Measurements from ENCODE around the gene WDR89. TPM values are rescaled to one million over a fixed set of nuclear protein-coding genes. Genes with fewer than 3 reads are reported as not detected.

WDR89 gene
- total RNA-seq, 4 donors from 2014 or later, result 5.9 to 9.4 (median 7.5) TPM

DNA sequence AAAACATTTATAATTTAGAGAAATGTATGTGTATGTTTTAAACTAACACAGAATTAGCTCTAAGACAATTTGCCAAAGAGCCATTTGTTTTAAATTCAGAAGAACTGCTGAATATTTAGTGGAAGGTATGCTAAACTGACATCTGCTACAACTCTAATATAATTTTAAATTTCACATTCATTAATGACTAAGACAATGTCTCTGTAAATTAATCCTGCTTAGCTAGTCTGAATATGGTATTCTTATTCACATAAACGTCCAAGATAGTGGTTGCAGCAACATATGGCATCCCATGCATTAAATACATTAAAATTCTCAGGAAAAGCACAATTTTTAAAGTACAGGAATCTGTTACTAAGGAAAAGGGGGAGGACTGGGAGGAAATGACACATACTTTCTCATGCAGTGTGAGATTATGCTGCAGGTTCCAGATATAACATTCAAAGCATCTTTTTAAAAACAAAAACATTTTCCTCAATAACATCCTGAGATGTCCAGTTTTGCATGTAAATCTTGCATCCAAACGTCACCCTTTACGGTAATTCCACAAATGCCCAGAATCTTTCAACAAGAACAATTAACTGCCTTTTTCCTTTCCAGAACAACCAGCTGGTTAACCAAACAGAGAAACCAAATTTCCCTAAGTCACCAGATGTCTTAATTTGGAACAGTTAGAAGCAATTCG is 26.9 kb downstream of the WDR89 start:
- Histone ChIP-seq H3K4me1 (peaks cover 0 to 11% (median 0%) of the 10 kb centered on the region in 4 donors), H3K27ac (no peak overlapping the region), H3K4me3 (no peak overlapping the region), H3K27me3 (no peaks in the 10 kb centered on the region), H3K36me3 (peaks cover 0 to 21% (median 0%) of the 10 kb centered on the region in 3 donors), H3K9me3 (no peaks in the 10 kb centered on the region)
- no peak for DNase-seq (ENCODE audit: low spot score in 2 of 2)
- 42 to 44% methylated on average over 4 of the region's 4 CpGs for WGBS, 2 donors
- TF ChIP-seq EP300 (IDR thresholded peaks at IDR 0.05) (no peak), POLR2A (IDR thresholded peaks at IDR 0.05) (no peak)
- TF ChIP-seq, protein P1, sequence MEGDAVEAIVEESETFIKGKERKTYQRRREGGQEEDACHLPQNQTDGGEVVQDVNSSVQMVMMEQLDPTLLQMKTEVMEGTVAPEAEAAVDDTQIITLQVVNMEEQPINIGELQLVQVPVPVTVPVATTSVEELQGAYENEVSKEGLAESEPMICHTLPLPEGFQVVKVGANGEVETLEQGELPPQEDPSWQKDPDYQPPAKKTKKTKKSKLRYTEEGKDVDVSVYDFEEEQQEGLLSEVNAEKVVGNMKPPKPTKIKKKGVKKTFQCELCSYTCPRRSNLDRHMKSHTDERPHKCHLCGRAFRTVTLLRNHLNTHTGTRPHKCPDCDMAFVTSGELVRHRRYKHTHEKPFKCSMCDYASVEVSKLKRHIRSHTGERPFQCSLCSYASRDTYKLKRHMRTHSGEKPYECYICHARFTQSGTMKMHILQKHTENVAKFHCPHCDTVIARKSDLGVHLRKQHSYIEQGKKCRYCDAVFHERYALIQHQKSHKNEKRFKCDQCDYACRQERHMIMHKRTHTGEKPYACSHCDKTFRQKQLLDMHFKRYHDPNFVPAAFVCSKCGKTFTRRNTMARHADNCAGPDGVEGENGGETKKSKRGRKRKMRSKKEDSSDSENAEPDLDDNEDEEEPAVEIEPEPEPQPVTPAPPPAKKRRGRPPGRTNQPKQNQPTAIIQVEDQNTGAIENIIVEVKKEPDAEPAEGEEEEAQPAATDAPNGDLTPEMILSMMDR (IDR thresholded peaks at IDR 0.05), result no peak

DNA sequence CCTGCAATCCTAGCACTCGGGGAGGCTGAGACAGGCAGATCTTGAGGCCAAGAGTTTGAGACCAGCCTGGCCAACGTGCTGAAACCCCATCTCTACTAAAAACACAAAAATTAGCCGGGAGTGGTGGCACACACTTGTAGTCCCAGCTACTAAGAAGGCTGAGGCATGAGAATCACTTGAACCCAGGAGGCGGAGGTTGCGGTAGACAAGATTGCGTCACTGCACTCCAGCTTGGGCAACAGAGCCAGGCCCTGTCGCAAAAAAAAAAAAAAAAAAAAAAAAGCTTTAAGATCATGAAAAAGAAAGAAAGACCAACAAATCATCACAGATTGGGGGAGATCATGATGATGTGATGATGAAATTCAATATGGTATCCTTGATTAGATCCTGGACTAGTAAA is 30.6 kb downstream of the WDR89 start:
- DNase-seq (ENCODE audit: low spot score in 2 of 2), result no peak
- Histone ChIP-seq H3K27me3 (no peaks in the 10 kb centered on the region), H3K4me1 (peaks cover 0 to 11% (median 0%) of the 10 kb centered on the region in 4 donors), H3K36me3 (peaks cover 0 to 21% (median 0%) of the 10 kb centered on the region in 3 donors), H3K27ac (no peak overlapping the region), H3K9me3 (no peaks in the 10 kb centered on the region), H3K4me3 (no peak overlapping the region)
- TF ChIP-seq POLR2A (IDR thresholded peaks at IDR 0.05) (no peak), EP300 (IDR thresholded peaks at IDR 0.05) (no peak)
- TF ChIP-seq, protein P1 (IDR thresholded peaks at IDR 0.05), result no peak
- 92 to 98% methylated on average over 7 of the region's 7 CpGs for WGBS, 2 donors

DNA sequence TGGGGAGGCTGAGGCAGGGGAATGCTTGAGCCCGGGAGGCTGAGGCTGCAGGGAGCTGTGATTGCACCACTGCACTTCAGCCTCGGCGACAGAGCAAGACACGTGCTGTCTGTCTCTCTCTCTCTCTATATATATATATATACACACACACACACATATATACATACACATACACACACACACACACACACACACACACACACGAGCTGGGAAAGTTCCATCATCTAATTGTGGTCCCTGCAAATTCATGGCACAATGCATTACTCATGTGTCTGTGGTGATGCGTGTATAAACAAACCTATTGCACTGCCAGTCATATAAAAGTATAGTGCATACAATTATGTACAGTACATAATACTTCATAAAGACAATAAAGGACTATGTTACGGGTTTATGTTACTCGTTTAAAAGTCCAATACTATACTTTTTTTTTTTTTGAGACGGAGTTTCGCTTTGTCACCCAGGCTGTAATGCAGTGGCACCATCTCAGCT is 36.6 kb downstream of the WDR89 start:
- 86 to 90% methylated on average over 10 of the region's 10 CpGs for WGBS, 2 donors

DNA sequence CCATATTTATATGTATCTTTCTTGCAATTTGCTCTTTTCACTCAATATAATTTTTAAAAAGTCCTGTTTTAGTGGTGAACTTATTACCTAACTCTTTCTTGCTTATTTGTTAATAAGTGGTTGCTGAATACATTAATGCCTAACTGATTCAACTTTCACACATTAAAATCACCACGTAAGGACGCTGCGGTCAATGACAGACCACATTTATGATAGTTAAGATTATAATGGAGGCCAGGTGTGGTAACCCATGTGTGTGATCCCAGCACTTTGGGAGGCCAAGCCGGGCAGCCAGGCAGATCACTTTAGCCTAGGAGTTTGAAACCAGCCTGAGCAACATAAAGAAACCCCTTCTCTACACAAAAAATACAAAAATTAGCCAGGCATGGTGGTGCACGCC is 37.0 kb downstream of the WDR89 start:
- Histone ChIP-seq H3K36me3 (peaks cover 0 to 39% (median 0%) of the 10 kb centered on the region in 3 donors), H3K4me3 (no peak overlapping the region), H3K9me3 (no peaks in the 10 kb centered on the region), H3K27ac (no peak overlapping the region), H3K27me3 (no peaks in the 10 kb centered on the region), H3K4me1 (no peaks in the 10 kb centered on the region)
- 85 to 94% methylated on average over 5 of the region's 5 CpGs for WGBS, 2 donors
- no peak for DNase-seq (ENCODE audit: low spot score in 2 of 2)
- TF ChIP-seq POLR2A (IDR thresholded peaks at IDR 0.05), result no peak
- TF ChIP-seq EP300 (IDR thresholded peaks at IDR 0.05), result no peak
- TF ChIP-seq, protein P1 (IDR thresholded peaks at IDR 0.05), result no peak

More for the DNA sequence above, 36.6 kb downstream of the WDR89 start:
- H3K9me3 ChIP-seq, result no peaks in the 10 kb centered on the region
- H3K36me3 ChIP-seq, result peaks cover 0 to 35% (median 0%) of the 10 kb centered on the region in 3 donors
- TF ChIP-seq, protein P1 (IDR thresholded peaks at IDR 0.05), result no peak
- no peak for TF ChIP-seq POLR2A (IDR thresholded peaks at IDR 0.05)
- no peak for TF ChIP-seq EP300 (IDR thresholded peaks at IDR 0.05)
- DNase-seq (ENCODE audit: low spot score in 2 of 2), result no peak
- H3K4me1 ChIP-seq, result no peaks in the 10 kb centered on the region
- H3K27ac ChIP-seq, result no peak overlapping the region
- H3K27me3 ChIP-seq, result no peaks in the 10 kb centered on the region
- no peak overlapping the region for H3K4me3 ChIP-seq

DNA sequence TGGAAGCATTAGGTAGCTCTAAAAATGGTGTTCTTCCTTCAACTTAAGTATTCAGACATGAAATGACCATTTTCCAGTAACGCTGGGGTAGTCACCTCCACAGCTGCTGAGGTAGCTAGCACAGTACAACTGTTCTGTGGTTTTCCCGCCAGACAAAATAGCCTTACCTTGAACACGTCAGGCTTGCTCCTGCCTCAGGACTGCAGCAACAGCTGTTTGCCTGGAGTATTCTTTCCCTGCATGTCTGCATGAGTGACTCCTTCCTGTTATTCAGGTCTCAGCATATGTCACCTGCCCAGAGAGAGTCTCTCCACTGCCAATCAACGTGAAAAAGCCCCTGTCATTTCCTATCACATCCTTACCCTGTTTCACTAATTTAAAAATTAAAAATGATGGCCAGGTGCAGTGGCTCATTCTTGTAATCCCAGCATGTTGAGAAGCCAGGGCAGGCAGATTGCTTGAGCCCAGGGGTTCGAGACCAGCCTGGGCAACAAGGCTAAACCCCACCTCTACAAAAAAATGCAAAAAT is 37.9 kb downstream of the WDR89 start:
- TF ChIP-seq POLR2A (IDR thresholded peaks at IDR 0.05) (no peak), EP300 (IDR thresholded peaks at IDR 0.05) (no peak)
- TF ChIP-seq, protein P1 (IDR thresholded peaks at IDR 0.05), result no peak
- 92 to 95% methylated on average over 5 of the region's 5 CpGs for WGBS, 2 donors
- no peaks in the 10 kb centered on the region for H3K27me3 ChIP-seq
- DNase-seq (ENCODE audit: low spot score in 2 of 2), result no peak
- H3K4me1 ChIP-seq, result no peaks in the 10 kb centered on the region
- no peaks in the 10 kb centered on the region for H3K9me3 ChIP-seq
- no peak overlapping the region for H3K4me3 ChIP-seq
- H3K27ac ChIP-seq, result no peak overlapping the region
- peaks cover 0 to 47% (median 0%) of the 10 kb centered on the region in 3 donors for H3K36me3 ChIP-seq
